IMR-90 (cell line): ENCODE results near the gene BCDIN3D. TPM values are rescaled to one million over a fixed set of nuclear protein-coding genes. Genes with fewer than 3 reads are reported as not detected.

Source experiments
- ATAC-seq: fragments of 200-7000 bp; cut with Tn5 transposase; 2 replicates; pipeline ENCODE4 v1.9.1; 2020; ENCODE audit warnings: low read depth, mild to moderate bottlenecking, moderate library complexity
- BruUV-seq: library from RNA; stranded (reverse); fragments of 400-500 nt; replicated peaks from 2 replicates; lab custom pipeline; 2021; lab: Mats Ljungman, UMichigan
- CTCF ChIA-PET: fragments of 300-600 bp; formaldehyde crosslinking; extraction: SDS; loops from one replicate; lab custom pipeline; 2021; ENCODE audit warnings: antibody characterized with exemption; lab: Yijun Ruan, JAX
- POLR2A ChIA-PET: fragments of 300-600 bp; sonication (Branson Sonifier 250); formaldehyde crosslinking; loops from one replicate; lab custom pipeline; 2022; ENCODE audit warnings: antibody characterized with exemption; ENCODE audit not compliant: unreplicated experiment; lab: Charles Lee
- DNase-seq: peaks from one replicate; pipeline ENCODE4 v3.0.0; 2013
- H2AFZ ChIP-seq: replicated peaks from 2 replicates; pipeline ENCODE3; 2013; ENCODE audit warnings: low read length, mild to moderate bottlenecking; ENCODE audit not compliant: poor library complexity
- H2AK5ac ChIP-seq: 2 replicates; pipeline ENCODE4 v1.6.1; 2013; ENCODE audit warnings: low read depth, low read length, inconsistent platforms
- H2AK9ac ChIP-seq: replicated peaks from 2 replicates; pipeline ENCODE3; 2013; ENCODE audit warnings: mild to moderate bottlenecking, low read depth, low read length, moderate library complexity; ENCODE audit not compliant: poor library complexity
- H2BK120ac ChIP-seq: 2 replicates; pipeline ENCODE4 v1.6.1; 2013; ENCODE audit warnings: low read depth, low read length, inconsistent platforms
- H2BK15ac ChIP-seq: 3 replicates; pipeline ENCODE4 v1.6.1; 2013; ENCODE audit warnings: low read depth, low read length, inconsistent platforms
- H2BK20ac ChIP-seq: 2 replicates; pipeline ENCODE4 v1.6.1; 2013; ENCODE audit warnings: low read depth, mild to moderate bottlenecking, inconsistent platforms, low read length, moderate library complexity
- H2BK5ac ChIP-seq: 2 replicates; pipeline ENCODE4 v1.6.1; 2013; ENCODE audit warnings: mild to moderate bottlenecking, low read depth, low read length, inconsistent platforms; ENCODE audit not compliant: poor library complexity, severe bottlenecking
- H3K14ac ChIP-seq: replicated peaks from 2 replicates; pipeline ENCODE4 v1.6.1; 2013; ENCODE audit warnings: low read depth, low read length, inconsistent platforms
- H3K18ac ChIP-seq: 2 replicates; pipeline ENCODE4 v1.6.1; 2013; ENCODE audit warnings: low read depth, low read length, control low read depth
- H3K23ac ChIP-seq: 2 replicates; pipeline ENCODE4 v1.6.1; 2013; ENCODE audit warnings: low read depth, low read length, inconsistent platforms
- H3K27ac ChIP-seq: 2 replicates; pipeline ENCODE4 v1.5.1; 2013; ENCODE audit warnings: mild to moderate bottlenecking, control low read depth, low read length; ENCODE audit not compliant: insufficient read depth
- H3K27me3 ChIP-seq: 2 replicates; pipeline ENCODE4 v1.6.1; 2013; ENCODE audit warnings: low read length; ENCODE audit not compliant: control insufficient read depth, insufficient read depth
- H3K36me3 ChIP-seq: 2 replicates; pipeline ENCODE4 v1.6.1; 2013; ENCODE audit warnings: low read length, mixed read lengths; ENCODE audit not compliant: control insufficient read depth, insufficient read depth
- H3K4ac ChIP-seq: 2 replicates; pipeline ENCODE4 v1.6.1; 2013; ENCODE audit warnings: low read depth, low read length, inconsistent platforms
- H3K4me1 ChIP-seq: 2 replicates; pipeline ENCODE4 v1.6.1; 2013; ENCODE audit warnings: low read length, mixed read lengths; ENCODE audit not compliant: control insufficient read depth, insufficient read depth
- H3K4me2 ChIP-seq: 2 replicates; pipeline ENCODE4 v1.6.1; 2013; ENCODE audit warnings: low read depth, mild to moderate bottlenecking, control low read depth, low read length, moderate library complexity
- H3K4me3 ChIP-seq: 2 replicates; pipeline ENCODE4 v1.5.1; 2013; ENCODE audit warnings: low read depth, mild to moderate bottlenecking, control low read depth, low read length, moderate library complexity; ENCODE audit not compliant: insufficient read depth
- H3K56ac ChIP-seq: 2 replicates; pipeline ENCODE4 v1.6.1; 2013; ENCODE audit warnings: low read length, inconsistent platforms; ENCODE audit not compliant: insufficient read depth; ENCODE audit errors: extremely low read depth
- H3K79me1 ChIP-seq, 2 experiments: 2 replicates each; pipeline ENCODE4 v1.6.1; 2013; ENCODE audit warnings: low read length in 2 of 2, inconsistent platforms in 1 of 2, low read depth in 1 of 2
- H3K9ac ChIP-seq: 2 replicates; pipeline ENCODE4 v1.6.1; 2013; ENCODE audit warnings: low read depth, low read length, control low read depth
- H3K9me1 ChIP-seq: 2 replicates; pipeline ENCODE4 v1.6.1; 2013; ENCODE audit warnings: low read length, inconsistent platforms; ENCODE audit not compliant: insufficient read depth
- H3K9me3 ChIP-seq: 2 replicates; pipeline ENCODE4 v1.6.1; 2013; ENCODE audit warnings: low read length; ENCODE audit not compliant: control insufficient read depth, insufficient read depth
- H4K20me1 ChIP-seq: 2 replicates; pipeline ENCODE4 v1.6.1; 2013; ENCODE audit warnings: low read length, inconsistent platforms; ENCODE audit not compliant: insufficient read depth
- H4K5ac ChIP-seq: 2 replicates; pipeline ENCODE4 v1.6.1; 2013; ENCODE audit warnings: mild to moderate bottlenecking, low read depth, low read length, control low read depth
- H4K8ac ChIP-seq, 2 experiments: 2 replicates each; pipeline ENCODE4 v1.6.1; 2013; ENCODE audit warnings: low read depth in 2 of 2, low read length in 2 of 2, control low read depth in 1 of 2, inconsistent platforms in 1 of 2
- H4K91ac ChIP-seq: 2 replicates; pipeline ENCODE4 v1.6.1; 2013; ENCODE audit warnings: low read depth, low read length, inconsistent platforms; ENCODE audit not compliant: insufficient read depth
- BHLHE40 ChIP-seq: fragments of 150-350 bp; IDR thresholded peaks from 2 replicates; pipeline ENCODE4 v1.6.1; 2016; ENCODE audit warnings: mild to moderate bottlenecking, low read depth, low read length
- CEBPB ChIP-seq: IDR thresholded peaks from 2 replicates; pipeline ENCODE4 v1.6.1; 2012; ENCODE audit warnings: low read depth, low read length, improper control_type of control experiment
- CHD1 ChIP-seq: IDR thresholded peaks from 2 replicates; pipeline ENCODE4 v1.6.1; 2012; ENCODE audit warnings: low read depth, low read length, improper control_type of control experiment
- CTCF ChIP-seq: conservative IDR thresholded peaks from 2 replicates; pipeline ENCODE4 v1.5.1; 2012; ENCODE audit warnings: mild to moderate bottlenecking, low read depth, low read length, improper control_type of control experiment
- ELK1 ChIP-seq: fragments of 150-350 bp; IDR thresholded peaks from 2 replicates; pipeline ENCODE4 v1.6.1; 2016; ENCODE audit warnings: low read depth, mild to moderate bottlenecking, low read length, moderate library complexity, borderline replicate concordance
- FOS ChIP-seq: fragments of 150-350 bp; IDR thresholded peaks from 2 replicates; pipeline ENCODE4 v1.6.1; 2016; ENCODE audit warnings: low read depth, low read length
- MAFK ChIP-seq: IDR thresholded peaks from 2 replicates; pipeline ENCODE4 v1.6.1; 2012; ENCODE audit warnings: low read depth, low read length, improper control_type of control experiment
- MAZ ChIP-seq: IDR thresholded peaks from 2 replicates; pipeline ENCODE4 v1.6.1; 2012; ENCODE audit warnings: low read depth, mild to moderate bottlenecking, low read length, improper control_type of control experiment, moderate library complexity, borderline replicate concordance
- NFE2L2 ChIP-seq: fragments of 150-350 bp; IDR thresholded peaks from 2 replicates; pipeline ENCODE4 v1.6.1; 2016; ENCODE audit warnings: low read depth, mild to moderate bottlenecking, low read length
- POLR2A ChIP-seq: IDR thresholded peaks from 2 replicates; pipeline ENCODE4 v1.6.1; 2012; ENCODE audit warnings: mild to moderate bottlenecking, low read depth, low read length
- RAD21 ChIP-seq: IDR thresholded peaks from 2 replicates; pipeline ENCODE4 v1.6.1; 2012; ENCODE audit warnings: low read length, improper control_type of control experiment
- RCOR1 ChIP-seq: IDR thresholded peaks from 2 replicates; pipeline ENCODE4 v1.6.1; 2012; ENCODE audit warnings: mild to moderate bottlenecking, low read length, improper control_type of control experiment; ENCODE audit not compliant: insufficient replicate concordance
- RFX5 ChIP-seq: IDR thresholded peaks from 2 replicates; pipeline ENCODE4 v1.8.0; 2012; ENCODE audit warnings: low read depth, mild to moderate bottlenecking, low read length, moderate library complexity
- SMC3 ChIP-seq: fragments of 150-350 bp; IDR thresholded peaks from 2 replicates; pipeline ENCODE4 v1.6.1; 2016; ENCODE audit warnings: low read depth, mild to moderate bottlenecking, antibody characterized with exemption, low read length, moderate library complexity
- USF2 ChIP-seq: fragments of 150-350 bp; IDR thresholded peaks from 2 replicates; pipeline ENCODE4 v1.6.1; 2017; ENCODE audit warnings: mild to moderate bottlenecking, antibody characterized with exemption, low read length, low read depth
- WGBS, 2 experiments: methylation state at CpG; one replicate each; pipeline versions ENCODE4 v1.1.5 to v1.1.7; 2013; ENCODE audit warnings: missing lambda C conversion rate in 2 of 2; ENCODE audit not compliant: insufficient read length in 1 of 2; ENCODE audit errors: extremely low coverage in 2 of 2; 5-methylcytosine and 5-hydroxymethylcytosine counted together
- dilution Hi-C: fragments of 300-500 bp; cut with HindIII; formaldehyde crosslinking; loops from one replicate; pipeline ENCODE4 v1.14.3; 2018; ENCODE audit warnings: low sequenced_read_pairs; ENCODE audit not compliant: unreplicated experiment
- in situ Hi-C: fragments of 300-500 bp; cut with MboI; formaldehyde crosslinking; loops from 3 replicates; pipeline ENCODE4 v1.14.3; 2019; ENCODE audit warnings: low sequenced_read_pairs, inconsistent platforms, mixed read lengths
- intact Hi-C: fragments of 100-400 bp; cut with micrococcal nuclease; formaldehyde crosslinking; loops from 2 replicates; pipeline ENCODE4 v1.10.0; 2022
- polyA plus RNA-seq, 3 experiments: library from polyadenylated mRNA; depleted of rRNA; stranded (reverse); fragments of >200 nt; gene quantifications; 2 replicates each; pipeline ENCODE4 v1.2.3, GENCODE V29; 2012; ENCODE audit warnings: low replicate concordance in 1 of 3
- total RNA-seq: library from RNA; depleted of rRNA; stranded (reverse); fragments of >200 nt; gene quantifications from 2 replicates; pipeline ENCODE4 v1.2.3, GENCODE V29; 2012

BCDIN3D gene
- total and polyA plus RNA-seq, 2 of the 4 experiments (the other 2 are of a cell fraction): 2.3 TPM

GRCh38 chr12:49838973-49839633, 3.8 kb downstream of the BCDIN3D start:
- Histone ChIP-seq H4K8ac (no peak overlapping the region), H2BK120ac (no peak overlapping the region), H3K27me3 (no peaks in the 10 kb centered on the region), H2AK5ac (no peak overlapping the region), H3K56ac (no peak overlapping the region), H2AK9ac (peak overlapping the region; percentile 58), H2BK5ac (no peak overlapping the region), H2AFZ (no peak overlapping the region), H3K9ac (no peak overlapping the region), H3K4me1 (peaks cover 5% of the 10 kb centered on the region), H2BK15ac (no peak overlapping the region), H3K36me3 (peaks cover 2% of the 10 kb centered on the region; the same call in 1 of the 2 replicates), H3K18ac (no peak overlapping the region), H3K79me1 (peaks cover 6 to 39% of the 10 kb centered on the region in 2 experiments; a peak in 3 of 4 replicates), H4K91ac (no peak overlapping the region), H3K4me2 (no peak overlapping the region), H2BK20ac (no peak overlapping the region), H3K14ac (no peak overlapping the region), H3K4ac (no peak overlapping the region), H3K23ac (no peak overlapping the region; the same call in 1 of the 2 replicates), H4K5ac (no peak overlapping the region), H4K20me1 (no peaks in the 10 kb centered on the region), H3K27ac (no peak overlapping the region), H3K9me3 (no peaks in the 10 kb centered on the region), H3K9me1 (peaks cover 3% of the 10 kb centered on the region; the same call in 1 of the 2 replicates), H3K4me3 (no peak overlapping the region)
- intact Hi-C loops: loop anchor here (1.0 kb wide), 1 partner anchor 63 kb away; no protein-coding TSS in a partner anchor
- in situ Hi-C loops: loop anchor here (5.0 kb wide), 1 partner anchor 62 kb away; no protein-coding TSS in a partner anchor
- ChIA-PET POLR2A (no interaction called here), CTCF (interaction anchor here (1.2 to 2.5 kb wide), 3 partner anchors 13 to 72 kb away, joined by 3 to 13 read pairs (median 3); no protein-coding TSS in a partner anchor)
- dilution Hi-C loops: no loop called here
- ATAC-seq (peak; percentile 33), DNase-seq (peak; percentile 35)
- no TSS peak for BruUV-seq
- WGBS, 2 experiments: 70% methylated on average over 3 of the region's 3 CpGs; no CpG with 5 or more reads in 1 of the 2 experiments
- TF ChIP-seq RFX5 (no peak), NFE2L2 (no peak), RCOR1 (no peak), MAFK (no peak), CEBPB (peak; percentile 45; the same call in 1 of the 2 replicates), FOS (no peak), CTCF (peak; percentile 70), ELK1 (no peak), CHD1 (no peak), USF2 (no peak), RAD21 (peak; percentile 81), MAZ (no peak), POLR2A (no peak), SMC3 (peak; percentile 83), BHLHE40 (no peak)
